NCI-H748 (cell line): ENCODE measurements around the gene HNRNPA0.

ENCODE experiments used
- DNase-seq: peaks from one replicate; lab custom pipeline; 2025; ENCODE audit not compliant: unreplicated experiment; lab: John Stamatoyannopoulos, UW

The HNRNPA0 gene

GRCh38 chr5:137728048-137728447 is 26.1 kb downstream of the HNRNPA0 start:
- no peak for DNase-seq

- no peak for DNase-seq
Measured at GRCh38 chr5:137727623-137728022, 26.5 kb downstream of the HNRNPA0 start.

DNA sequence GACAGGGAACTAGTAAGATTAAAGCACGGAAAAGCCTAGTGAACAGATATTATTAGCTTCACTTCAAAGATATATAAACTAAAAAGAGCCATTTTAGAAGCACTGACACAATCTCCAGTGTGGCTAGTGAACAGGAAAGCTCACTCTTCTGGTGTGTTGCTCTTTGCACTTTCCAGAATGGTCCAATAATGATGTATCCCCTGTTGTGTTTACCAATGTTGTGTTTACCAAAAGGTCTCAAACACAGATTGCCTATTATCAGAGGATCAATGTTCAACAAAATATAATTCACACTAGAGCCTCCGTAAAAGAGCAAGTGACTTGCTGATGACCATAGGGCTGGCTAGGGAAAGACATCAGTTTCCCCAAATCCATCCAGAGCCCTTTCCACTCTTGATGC is 29.9 kb downstream of the HNRNPA0 start:
- DNase-seq, result no peak

GRCh38 chr5:137718611-137719010 is 35.6 kb downstream of the HNRNPA0 start:
- no peak for DNase-seq

- DNase-seq, result no peak
Measured at GRCh38 chr5:137716337-137716736, 37.8 kb downstream of the HNRNPA0 start.

- no peak for DNase-seq
Measured at GRCh38 chr5:137715456-137715855, 38.7 kb downstream of the HNRNPA0 start.

DNA sequence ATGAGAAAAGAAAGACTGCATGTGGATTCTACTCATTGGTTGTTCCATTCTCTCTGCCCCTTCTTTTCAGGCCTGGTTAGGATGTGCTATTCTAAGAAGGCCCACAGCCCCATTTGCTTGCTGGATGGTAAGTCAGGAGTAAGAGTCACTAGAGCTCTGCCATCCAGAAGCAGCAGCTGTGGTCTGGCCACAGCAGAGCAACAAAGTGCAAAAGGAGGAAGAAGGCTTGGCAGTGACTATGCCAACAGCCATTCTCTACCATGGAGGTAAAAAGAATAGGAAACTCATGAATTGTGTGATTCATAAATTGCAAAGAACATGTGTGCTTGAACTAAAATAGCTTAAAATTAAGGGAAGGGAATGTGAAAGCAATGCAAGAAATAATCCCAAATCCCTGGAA is 39.2 kb downstream of the HNRNPA0 start:
- no peak for DNase-seq

DNA sequence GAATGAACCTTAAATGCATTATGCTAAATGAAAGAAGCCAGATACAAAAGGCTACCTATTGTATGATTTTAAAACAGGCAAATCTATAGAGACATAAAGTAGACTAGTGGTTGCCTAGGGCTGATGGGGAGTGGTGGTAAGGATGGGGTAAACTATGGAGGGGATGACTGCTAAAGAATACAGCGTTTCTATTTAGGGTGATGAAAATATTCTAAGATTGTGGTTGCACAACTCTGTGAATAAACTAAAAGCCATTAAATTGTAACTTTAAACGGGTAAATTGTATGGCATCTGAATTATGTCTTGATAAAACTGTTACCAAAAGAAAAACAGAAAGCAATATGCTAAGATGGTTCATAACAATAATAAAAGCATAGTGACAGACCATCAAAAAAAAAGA is 39.7 kb downstream of the HNRNPA0 start:
- no peak for DNase-seq

DNA sequence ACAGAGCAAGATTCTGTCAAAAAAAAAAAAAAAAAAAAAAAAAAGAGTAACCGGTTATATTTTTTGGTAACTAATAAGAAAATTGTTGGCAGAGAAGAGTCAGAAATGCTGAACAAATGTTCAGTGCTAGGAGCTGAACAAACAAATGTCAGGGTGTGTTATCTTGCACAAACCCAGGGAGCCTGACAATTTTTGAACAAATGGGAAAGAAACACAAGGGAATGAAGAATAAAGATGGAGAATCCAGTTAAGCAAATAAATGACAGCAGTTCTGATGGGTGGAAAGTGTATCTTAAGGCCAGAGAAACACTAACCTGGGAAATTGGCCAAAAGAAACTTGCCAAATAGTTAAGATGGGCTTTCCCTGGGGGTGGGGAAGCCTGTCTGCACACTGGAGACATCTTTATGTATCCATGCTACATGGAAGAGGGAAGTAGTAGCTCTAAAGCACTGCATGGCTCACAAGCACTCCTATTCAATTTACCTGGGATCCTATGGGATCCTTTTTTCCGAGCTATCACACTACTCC is 42.0 kb downstream of the HNRNPA0 start:
- no peak for DNase-seq

GRCh38 chr5:137710086-137710485 is 44.1 kb downstream of the HNRNPA0 start:
- no peak for DNase-seq

- DNase-seq, result peak; percentile 22
Measured at GRCh38 chr5:137708796-137709559, 45.2 kb downstream of the HNRNPA0 start.

GRCh38 chr5:137708062-137708461 is 46.1 kb downstream of the HNRNPA0 start:
- no peak for DNase-seq

GRCh38 chr5:137706841-137707240 is 47.3 kb downstream of the HNRNPA0 start:
- DNase-seq, result no peak

DNA sequence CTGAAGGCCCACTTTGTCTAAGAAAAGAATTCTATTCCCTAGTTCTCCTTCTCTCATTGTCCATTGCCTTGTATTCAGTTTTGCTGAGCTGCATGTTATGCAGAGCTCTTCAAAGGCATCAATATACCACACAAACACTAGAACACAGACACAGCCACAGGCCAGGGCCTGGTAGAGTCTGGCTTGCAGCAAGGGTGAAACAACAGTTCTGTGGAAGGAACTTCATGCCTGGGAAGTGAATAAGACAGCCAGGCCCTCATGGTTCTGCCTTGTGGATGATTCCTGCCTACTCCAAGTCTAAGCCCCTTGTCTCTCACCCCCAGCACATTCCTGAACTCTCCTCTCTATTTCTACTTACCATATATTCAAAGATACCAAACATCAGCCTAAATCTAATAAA is 49.1 kb downstream of the HNRNPA0 start:
- DNase-seq, result no peak

DNA sequence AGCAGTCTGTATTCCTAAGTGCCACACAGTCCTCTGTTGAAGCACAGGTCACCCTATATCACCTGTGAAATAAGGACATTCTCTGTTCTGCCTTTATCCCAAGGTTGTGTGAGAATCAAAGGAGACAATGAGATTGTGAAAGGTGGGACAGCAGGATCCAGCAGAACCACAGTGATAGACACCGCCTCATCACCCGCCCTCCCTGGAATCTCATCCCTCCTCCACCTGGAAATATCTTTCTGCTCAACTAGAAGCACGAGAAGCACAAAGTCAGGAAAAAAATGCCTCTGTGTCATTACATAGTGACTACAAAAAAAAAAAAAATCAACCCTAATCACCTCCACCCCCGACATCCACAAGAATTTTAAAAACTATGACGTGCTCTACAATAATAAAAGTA is 50.6 kb downstream of the HNRNPA0 start:
- no peak for DNase-seq

- no peak for DNase-seq
Measured at GRCh38 chr5:137700282-137700680, 53.9 kb downstream of the HNRNPA0 start.

DNA sequence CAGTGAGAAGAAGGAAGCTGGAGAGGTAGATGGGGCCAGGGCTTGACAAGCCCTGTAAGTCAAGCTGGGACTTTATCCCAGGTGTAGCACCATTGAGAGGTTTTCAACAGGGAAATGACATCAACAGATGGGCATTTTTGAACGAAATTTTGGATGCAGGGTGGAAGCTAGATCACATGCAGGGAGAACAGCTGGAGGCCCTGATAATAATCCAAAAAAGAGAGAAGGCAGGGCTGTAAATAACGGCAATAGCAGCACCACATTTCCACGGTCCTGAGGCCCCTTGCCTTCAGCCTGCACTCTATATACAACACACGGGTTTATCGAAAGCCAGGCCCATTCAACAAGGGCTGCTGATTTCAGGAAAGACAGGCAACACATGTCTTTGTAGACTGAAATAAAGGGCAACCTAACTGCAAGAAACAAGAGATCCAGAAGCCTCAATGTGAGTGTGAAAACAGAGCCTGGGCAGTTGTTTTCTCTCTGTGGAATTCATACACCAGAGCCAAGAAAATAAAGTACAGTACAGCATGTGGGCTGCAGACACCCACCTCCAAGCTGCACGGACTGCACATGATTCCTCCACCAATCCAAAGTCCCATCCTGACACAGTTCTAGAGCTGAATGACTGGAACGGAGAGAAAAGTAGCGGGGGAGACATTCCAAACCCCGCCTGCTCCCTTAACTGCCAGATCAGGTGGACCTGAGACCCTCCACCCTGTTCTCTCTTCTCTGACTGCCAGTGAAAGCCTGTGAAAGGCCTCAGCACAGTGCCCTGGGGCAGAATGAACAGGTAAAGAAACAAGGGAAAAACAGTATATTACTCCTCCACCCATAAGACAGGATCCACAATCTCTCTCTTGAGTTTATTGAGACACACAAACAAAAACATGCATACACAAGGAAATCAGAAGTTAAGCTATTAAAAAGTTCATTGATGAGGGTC is 54.6 kb downstream of the HNRNPA0 start:
- no peak for DNase-seq

- no peak for DNase-seq
Measured at GRCh38 chr5:137696481-137696880, 57.7 kb downstream of the HNRNPA0 start.

GRCh38 chr5:137695651-137696428 is 58.3 kb downstream of the HNRNPA0 start:
- DNase-seq, result no peak
